CD4-positive, alpha-beta T cell treated with Interleukin-12 subunit alpha and Interleukin-12 subunit beta, for 1 hour (primary cell): ENCODE data around the gene SORCS1.

Experiments
- DNase-seq: peaks from one replicate; pipeline ENCODE4 v3.0.0-alpha.2; 2020

Gene SORCS1

DNA sequence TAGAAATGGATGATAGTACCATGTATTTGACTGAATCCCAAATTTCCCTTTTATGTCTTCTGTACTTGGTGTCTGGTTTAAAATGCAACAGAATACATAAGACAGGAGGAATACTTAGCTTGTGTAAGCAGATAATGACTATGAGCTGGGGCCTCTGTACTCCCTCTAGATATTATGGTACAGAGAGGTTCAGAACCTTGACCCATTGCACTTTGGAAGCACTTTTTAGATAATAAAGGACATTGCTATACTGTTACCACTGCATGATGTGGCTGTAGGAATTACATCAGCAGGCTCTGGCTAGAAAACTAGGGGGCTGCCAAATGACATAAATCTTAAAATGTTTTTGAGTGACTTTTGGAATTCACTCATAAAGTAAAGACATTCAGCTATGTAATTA is 526.6 kb downstream of the SORCS1 start:
- DNase-seq: no peak

DNA sequence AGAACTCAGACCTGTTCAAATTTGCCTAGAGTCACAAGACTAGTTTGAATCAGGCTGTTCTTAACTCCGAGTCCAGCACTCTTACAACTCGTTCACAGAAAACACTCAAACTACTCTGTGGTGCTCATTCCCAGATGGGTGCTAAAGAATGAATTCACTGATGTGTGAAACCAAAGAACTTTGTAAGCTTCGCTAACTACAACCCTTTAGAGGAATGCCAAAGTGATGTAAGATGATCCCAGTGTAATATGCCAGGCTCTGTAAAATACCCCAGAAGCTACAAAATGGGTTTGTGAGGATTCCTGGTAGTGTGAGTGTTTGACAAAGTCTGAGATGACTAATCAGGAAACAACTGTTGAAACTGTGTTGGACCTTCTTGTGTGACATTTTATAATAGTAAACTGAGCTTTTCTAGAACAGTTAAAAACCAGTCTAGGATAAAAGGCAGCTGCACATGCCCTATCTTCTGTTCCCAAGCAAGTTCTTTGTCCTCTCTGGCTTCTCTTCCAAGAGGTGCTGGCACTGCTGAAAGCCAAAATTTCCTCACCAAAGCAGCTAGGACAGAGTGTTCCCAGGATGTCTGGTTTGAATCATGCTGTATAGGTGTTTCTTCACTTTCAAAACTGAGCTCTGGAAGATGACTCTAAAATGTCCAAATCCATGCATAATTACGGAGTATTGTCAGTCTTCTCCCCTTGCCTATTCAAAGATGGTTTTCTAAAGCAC is 527.6 kb downstream of the SORCS1 start:
- DNase-seq: no peak

DNA sequence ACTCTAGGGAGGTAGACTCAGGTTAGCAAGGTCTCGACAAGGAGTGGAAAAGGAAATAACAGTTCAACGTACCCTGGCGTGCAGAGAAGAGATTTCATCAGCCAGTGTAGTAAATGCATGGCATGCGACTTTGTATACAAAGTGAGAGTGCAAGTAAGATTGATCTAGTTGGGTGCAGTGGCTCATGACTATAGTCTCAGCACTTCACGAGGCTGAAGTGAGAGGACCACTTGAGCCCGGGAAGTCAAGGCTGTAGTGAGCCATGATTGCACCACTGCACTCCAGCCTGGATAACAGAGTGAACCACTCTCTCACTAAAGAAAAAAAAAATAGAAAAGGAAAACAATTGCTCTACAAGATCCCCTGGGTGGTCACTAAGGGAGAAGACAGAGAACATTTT is 528.6 kb downstream of the SORCS1 start:
- DNase-seq: no peak

DNA sequence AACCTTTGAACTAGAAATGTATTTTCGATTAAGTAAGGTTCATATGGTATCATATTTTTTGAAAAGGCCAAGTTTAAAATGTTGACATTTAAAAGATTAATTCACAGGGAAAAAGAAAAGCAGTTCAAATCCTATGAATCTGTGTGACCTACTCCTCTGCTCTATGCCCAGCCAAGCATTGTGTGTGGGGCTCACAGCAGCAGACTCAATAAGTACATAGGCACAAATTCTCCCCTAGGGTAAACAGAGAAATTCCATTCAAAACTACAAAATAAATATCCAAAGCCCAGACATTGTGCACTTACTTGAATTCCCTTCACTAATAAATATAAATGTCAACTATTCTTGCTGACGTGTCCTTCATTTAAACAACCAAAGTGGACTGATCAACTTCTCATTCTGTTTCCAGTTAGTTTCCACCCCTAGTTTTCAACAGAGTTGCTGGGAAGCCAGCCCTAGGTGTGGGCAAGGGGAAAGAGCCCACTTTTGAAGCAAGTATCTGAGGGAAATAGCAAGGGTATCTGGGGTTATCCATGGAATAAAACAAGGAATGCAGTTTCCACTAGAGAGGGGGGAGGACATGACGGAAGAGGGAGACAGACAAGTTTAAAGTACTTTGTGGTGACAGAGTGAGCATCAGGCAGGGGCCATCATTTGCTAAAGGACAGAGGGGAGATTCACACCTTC is 533.3 kb downstream of the SORCS1 start:
- no peak for DNase-seq

DNA sequence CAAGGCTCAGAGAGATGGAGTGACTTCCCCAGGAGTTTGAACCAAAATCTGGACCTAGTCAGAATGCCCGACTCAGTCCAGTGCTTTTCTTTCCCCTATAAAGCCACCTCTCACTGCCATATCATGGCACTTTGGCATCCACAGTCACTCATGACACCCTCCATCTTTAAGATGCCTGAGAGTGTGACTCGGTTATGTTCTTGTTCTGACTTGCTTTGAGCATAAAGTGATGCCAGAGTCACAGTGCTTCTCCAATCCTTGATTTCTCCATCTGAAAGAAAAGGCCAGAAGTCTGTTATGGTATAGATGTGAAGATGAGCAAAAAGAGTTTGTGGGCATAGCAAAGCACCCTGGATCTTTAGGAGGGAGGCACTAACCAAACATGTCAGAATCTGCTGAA is 538.1 kb downstream of the SORCS1 start:
- DNase-seq: no peak

DNA sequence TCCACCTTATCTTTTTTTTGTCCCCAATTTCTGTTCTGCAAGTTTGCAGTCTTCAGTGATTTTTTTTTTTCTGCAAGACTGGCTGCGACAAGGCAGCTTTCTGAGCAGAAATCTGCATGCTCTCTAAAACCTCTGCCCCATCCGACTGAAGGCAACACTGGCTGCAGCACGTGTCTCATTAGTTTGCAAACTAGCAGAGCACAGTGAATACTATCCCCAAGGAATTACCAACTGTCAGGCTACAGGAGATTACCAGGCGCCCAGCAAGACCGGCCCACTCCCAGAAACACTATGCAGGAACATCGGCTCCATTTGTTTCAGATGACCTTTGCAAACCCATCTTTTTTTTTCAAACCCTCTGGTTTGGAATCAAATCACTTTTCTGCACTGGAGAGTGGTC is 538.8 kb downstream of the SORCS1 start:
- DNase-seq: no peak

DNA sequence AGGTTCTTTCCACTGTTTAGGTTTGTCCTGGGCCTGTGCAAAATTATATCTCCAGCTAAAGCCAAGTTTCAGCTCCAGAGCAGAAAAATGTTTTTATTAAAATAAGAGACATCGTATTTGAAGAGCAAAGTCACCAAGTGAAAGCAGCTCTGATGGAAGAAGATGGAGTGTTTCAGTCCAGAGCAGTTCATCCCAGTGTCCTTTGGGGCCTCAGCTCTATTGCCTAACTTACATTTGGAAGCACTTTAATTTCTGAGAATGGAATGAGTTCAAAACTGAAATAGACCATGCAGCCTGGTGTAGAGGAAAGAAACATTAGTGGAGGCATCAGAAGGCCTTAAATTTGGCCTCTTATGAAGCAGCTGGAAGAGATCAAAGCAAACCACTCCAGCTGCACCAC is 545.2 kb downstream of the SORCS1 start:
- no peak for DNase-seq

DNA sequence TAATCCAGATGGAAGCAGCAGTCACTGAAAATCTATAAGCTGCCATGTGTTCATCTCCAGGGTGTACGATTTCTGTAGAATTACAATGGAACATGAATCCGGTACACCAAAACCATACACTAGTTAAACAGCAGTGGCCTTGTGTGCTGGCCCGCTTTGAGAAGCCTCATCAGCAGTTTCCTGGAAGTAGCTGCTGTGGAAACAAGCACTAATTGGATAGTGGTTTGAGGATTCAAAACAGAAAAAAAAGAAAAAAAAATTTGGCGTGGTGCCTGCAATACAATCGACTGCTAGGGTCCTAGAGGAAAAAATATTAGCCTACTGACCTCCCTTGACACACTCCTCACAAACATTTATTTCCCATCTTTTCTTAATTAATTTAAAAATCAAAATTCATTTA is 545.9 kb downstream of the SORCS1 start:
- no peak for DNase-seq

DNA sequence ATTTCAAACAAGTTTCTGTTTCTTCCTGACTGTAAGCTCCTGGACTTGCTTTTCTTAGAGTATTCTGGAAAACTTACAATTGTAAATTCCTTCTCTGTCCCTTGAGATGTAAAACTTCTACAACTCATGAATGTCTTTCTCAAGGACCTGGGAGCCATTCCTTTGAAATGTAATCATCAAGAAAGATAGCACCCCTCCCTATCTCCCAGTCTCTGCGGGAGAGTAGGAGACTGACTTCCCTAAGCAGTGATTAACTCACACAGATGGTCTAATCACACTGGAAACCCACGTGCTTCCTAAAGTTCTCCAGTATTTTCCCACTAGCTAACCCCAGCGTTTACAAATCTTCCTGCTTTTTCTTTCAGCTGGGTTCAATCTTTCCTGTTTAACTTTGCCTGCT is 549.4 kb downstream of the SORCS1 start:
- no peak for DNase-seq

DNA sequence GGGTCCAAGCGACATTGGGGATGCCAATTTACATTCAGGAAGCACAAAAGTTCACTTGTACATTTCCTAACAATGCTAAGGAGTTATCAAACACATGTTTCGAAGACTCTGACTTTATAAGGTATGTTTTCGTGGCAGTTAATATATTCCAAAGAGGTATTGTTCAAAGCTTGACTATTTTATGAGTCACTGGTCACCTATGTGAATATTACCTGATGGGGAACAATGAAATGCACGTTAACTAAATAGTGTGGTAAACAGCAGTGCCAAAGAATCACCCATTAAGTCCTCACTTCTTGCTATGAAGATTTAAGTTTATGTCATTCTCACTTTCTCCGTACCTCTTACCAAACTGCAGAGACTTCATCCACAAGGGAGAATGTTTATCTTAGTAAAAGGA is 550.2 kb downstream of the SORCS1 start:
- no peak for DNase-seq

DNA sequence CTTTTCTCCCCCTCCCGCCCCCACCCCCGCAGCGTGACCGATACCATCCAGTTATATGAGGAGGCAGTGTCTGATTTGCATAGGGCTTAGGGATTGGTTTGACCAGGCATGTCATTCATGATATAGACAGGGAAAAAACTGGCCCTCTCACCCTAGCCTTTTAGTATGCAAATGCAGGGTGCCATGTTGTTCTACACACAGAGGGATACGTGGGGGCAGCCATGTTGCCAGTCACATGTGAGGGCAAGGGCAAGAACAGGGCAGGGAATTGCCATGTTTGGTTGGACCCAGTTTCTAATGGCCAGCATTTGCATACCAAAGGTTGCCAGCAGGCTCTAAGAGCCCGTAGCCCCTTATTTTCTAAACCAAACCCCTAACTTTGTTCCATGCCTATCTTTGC is 552.1 kb downstream of the SORCS1 start:
- no peak for DNase-seq

DNA sequence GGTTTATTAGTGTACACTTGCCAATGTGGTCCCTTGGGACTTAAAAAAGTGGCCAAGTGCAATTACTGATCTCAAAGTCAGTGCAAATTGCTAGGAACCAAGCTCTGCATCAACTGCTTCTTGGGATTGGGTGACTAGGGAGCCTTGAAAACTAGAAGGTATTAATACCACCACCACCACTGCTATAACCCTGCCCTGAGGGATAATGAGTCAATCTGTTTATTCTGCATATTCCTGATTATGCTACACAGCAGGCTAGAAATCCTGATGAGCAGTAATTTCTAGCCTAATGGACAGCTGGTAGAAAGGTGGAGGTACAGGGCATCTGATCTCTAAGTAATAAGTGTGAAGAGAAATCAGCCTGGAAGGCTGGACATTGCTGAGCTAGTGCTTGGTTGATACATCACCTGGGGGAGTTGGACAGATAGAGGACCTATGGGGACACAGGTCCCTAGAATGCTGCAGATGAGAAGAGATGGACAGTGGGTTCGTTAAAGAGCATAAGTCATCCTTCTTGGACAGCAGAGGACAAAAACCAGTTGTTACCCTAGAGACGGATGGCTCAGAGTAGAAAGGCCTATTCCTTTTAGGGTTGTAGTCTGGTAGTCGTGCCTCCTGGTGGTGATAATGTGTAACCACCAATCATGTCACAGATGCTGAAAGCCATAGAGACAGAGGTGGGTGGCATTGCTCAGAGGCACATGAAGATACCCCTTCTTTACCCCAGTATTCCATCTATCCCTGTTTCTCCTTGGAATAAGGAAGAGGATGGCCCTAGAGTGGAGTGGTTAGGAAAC is 554.8 kb downstream of the SORCS1 start:
- DNase-seq: no peak

DNA sequence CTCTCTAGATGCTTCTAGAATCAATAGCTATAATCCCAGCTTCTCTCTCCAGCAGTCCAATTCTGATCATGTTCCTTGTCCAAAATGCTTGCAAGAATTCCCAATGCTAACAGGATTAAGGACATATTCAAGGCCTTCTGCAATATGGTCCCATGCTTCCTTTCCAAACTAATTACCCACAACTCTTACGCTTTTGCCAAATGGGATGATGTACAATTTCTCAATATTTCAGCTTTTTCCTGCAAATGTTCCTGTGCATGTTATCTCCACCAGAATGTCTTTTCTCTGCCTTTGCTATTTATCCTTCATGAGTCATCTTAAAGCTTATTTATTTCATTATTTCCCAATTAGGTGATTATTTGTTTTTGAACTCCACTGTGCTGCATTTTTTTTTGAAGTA is 556.4 kb downstream of the SORCS1 start:
- DNase-seq: no peak

DNA sequence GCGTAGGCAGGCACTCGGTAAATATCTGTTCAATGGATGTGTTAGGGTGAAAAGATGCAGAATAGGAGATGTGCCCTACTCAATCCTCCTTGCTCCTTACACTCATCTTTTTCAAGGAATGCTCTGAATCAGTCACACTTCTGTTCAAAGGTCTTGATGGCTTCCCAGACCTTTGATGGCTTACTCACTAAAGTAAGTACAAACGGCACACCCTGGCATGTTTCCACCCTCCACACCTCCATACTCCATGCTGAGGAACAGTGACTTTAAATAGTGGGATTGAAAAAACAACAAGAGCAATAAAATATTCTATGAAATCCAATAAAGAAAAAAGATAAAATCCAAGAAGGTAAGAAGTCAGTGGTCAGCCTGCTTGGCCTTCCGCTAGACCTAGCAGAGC is 569.2 kb downstream of the SORCS1 start:
- no peak for DNase-seq

DNA sequence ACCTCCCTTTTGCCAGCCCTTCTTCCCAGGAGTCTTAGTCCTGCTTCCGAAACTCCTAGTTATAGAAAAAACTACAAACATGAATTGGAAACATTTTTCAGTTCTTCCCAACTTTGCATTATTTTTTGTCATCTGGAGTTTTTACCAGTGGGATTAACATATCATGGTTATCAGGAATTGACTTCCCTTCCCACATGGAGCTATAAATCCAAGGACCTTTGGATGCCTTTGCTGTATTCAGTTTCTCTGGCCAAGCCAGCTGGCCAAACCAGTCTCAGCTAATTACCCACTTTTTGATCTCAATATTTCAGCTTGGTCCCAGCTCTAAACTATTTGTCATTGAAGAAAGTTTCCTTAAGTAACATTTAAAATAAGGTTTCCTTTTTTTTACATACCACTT is 570.6 kb downstream of the SORCS1 start:
- no peak for DNase-seq

DNA sequence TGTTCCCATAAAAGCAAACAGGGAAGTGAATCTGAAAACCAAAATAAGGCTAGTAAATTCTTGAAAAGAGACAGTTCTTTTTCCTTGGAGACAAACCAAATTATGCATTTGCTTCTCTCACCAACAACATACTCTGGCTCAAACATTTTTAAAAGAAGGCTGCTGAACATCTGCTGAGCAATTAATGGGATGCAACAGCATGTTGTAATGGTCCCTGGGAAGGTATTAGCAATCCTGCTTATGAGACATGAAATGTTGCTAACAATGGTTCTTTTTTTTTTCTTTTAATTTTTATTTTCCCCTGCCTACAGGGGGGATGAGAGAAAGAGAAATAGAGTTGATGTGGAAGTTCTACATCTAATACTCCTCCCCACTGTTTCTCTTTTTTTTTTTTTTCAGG is 572.1 kb downstream of the SORCS1 start:
- DNase-seq: no peak

DNA sequence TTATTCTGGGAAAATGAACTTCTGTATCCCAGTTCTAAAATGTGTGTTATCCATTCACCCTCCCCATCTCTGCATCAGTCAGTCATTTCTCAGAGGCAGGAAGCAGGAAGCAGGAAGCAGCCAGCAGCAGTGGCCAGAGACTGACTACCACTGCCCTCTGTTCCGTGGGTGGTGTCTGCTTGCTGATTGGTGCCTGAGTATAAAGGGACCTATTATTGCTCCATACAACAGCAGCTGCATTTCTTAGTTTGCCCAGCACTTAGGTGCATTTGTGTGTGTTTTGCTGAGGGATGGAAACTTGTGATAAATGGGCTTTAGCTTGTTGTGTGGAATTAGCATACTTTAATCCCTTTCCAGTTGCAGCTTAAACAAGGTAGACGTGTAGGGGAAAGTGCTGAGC is 582.2 kb downstream of the SORCS1 start:
- DNase-seq: no peak

DNA sequence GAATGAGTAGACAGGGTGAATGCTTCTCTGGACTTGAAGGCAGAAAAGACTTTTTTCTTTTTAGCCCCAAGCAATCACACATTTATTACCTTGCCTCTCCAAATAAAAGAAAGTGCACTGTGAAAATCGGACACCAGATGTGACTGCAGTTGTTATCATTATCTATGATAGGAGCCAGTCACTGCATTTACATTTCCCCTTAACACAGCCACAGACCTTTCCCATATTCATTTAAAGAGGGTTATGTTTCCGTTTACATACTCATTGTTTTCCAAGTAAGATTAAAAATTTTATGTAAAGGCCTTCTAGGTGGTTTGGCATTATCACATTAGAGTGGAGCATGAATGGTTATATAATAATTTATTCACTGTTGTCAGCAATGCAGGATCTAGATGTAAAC is 586.8 kb downstream of the SORCS1 start:
- DNase-seq: no peak

DNA sequence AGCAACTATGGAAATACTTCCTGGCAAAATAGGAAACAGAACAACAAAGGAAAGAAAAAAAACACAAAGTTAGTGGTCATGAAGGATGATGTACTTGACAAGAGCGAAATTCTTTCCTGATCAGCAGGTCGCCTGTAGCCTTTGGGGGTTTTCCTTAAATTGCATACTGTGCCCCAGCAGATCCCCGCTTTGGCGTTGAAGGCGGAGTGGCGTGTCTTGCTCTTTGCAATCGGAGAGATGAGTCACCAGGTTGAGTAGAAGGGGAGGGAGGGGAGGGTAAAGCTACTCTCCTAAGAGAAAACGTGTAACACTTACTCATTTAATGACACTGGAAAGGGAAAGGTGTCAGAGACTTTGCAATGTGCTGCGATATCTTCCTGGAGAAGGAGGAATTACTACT is 587.2 kb downstream of the SORCS1 start:
- DNase-seq: no peak

DNA sequence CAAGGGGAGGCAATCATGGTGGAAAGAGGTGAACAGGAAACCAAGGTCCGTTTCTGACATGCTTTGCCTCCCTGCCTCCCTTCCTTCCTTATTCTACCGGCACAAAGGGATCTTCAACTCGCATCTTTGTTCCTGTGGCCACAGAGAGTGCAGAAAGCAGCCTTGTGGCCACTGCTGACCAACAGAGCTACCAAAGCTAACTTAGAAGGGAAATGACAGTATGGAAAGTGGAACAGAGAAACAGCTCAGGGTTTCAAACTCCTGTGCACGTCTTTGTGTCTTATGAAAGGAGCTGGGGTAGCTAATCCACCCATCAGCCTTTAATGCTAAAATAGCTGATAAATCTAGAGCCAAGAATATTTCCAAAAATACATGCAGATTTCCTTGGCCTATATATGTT is 588.0 kb downstream of the SORCS1 start:
- DNase-seq: no peak

DNA sequence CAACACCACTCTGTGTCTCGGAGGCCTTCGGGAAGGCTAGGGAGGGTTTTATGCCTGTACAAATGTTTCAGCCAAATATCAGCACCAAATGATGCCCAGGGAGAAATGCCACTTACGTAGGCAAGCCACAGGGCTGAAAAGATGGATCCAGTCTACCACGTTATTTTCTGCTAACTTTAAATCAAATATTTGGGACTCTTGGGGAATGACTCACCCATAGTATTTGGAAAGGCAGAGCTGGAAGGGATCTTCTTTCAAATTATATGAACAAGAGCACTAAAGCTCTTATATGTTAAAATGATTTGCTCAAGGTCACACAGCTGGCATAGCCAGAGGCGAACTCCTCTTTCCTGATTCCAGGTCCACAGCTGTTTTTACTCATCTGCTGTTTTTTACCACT is 591.4 kb downstream of the SORCS1 start:
- no peak for DNase-seq

DNA sequence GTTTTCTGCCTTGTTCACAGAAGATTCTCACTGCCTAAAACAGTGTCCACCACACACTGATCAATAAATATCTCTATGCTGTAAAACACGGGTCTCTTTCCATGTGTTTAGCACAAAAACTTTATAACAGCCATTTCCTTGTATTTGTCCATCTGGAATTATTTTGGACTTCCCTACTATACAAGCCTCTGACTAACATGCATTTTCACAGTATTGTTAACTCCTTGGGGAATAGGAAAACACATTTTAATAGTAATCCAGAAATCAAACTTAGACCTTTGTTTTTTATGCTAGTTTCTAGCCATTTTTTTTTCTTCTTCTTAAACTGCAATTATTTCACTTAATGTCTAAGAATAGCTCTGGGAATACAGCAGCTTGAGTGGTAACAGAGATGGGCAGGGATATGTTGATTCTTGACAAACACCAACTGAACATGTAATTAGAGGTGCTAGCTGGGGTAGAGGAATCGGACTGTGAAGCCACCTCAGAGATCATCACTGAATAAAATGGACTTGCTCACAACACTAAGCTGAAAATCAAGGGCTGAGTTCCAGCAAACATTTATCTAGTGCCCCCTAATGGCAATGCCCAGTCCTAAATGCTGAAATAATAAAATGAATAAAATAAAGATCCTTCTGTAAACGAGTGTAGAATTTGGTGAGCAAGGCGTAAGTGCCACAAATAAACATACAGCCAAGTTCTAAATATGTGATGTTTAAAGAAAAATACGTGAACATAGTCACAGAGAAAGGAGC is 593.1 kb downstream of the SORCS1 start:
- no peak for DNase-seq

DNA sequence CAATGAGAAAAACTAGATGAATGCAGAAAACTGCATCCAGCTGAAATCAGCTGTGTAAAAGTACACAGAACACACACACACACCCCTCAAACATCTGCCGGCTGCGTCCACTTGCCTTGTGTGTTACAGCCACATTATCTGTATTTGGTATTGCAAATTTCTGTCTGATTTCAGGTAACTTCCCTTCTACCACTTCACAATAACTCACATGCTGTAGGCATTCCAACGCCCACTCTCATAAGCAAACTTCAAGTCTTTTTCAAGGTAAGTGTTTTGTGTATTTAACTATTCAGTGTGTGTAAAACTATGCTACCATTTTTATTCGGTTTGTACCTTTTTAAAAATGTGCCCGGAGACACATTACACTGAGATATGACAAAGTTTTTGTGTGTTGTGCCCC is 594.2 kb downstream of the SORCS1 start:
- no peak for DNase-seq
